GM21367 (cell line): ENCODE measurements around the gene NENF.
"Not testable (repeated sequence)": the region's sequence is repeated elsewhere in the genome, so short reads cannot be mapped to it uniquely, and the experiment has no call there.

Experiments
- ATAC-seq: cut with Tn5 transposase; IDR thresholded peaks from one replicate; pipeline ENCODE4 v1.9.1; 2021; ENCODE audit not compliant: unreplicated experiment

NENF gene

DNA sequence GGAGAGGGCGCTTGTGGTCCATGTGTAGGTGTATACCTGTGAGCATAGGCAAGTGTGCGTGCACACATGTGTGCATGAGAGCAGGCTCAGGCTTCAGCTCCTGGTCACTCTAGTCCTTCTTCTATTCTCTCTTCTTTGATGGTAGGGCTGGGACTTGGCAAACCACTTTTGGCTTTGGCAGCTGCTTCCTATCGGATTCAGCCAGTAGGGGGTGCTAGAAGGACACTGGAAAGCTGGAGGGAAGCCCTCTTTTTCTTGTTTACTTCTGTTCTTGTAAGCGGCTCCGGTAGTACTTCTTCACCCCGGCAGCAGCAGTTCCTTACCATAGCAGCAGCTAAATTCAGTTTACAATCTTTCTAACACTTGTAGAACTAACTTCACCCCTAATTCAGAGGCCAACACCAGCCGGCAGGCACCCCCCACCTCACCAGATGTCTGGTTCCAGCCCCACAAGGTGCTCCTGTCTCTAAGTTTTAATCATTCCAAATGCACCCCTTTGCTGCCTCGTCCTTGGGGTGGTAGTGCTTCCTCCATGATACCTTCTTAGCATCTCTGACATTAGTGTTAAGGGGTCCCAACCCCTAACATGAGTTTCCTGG lies 25.1 kb downstream of the NENF start:
- no peak for ATAC-seq

- no peak for ATAC-seq
These were observed 26.1 kb downstream of the NENF start for GRCh38 chr1:212458817-212459216.

DNA sequence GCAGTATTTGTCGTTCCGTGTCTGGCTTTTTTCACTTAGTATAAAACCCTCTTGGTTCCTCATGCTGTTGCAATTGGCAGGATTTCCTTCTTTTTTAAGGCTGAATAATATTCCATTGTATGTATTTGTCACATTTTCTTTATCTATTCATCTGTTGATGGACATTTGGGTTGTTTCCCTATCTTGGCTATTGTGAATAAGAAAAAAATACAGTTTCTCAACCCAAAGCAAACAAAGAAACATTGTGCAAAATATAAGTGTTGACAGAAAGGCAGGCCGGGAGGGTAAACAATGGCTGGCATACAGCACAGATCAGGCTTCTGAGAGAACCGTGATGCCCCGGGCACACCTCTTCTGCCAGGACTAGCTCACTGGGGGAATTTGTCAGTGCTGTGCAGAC lies 26.9 kb downstream of the NENF start:
- no peak for ATAC-seq

GRCh38 chr1:212460376-212460775 lies 27.7 kb downstream of the NENF start:
- no peak for ATAC-seq

DNA sequence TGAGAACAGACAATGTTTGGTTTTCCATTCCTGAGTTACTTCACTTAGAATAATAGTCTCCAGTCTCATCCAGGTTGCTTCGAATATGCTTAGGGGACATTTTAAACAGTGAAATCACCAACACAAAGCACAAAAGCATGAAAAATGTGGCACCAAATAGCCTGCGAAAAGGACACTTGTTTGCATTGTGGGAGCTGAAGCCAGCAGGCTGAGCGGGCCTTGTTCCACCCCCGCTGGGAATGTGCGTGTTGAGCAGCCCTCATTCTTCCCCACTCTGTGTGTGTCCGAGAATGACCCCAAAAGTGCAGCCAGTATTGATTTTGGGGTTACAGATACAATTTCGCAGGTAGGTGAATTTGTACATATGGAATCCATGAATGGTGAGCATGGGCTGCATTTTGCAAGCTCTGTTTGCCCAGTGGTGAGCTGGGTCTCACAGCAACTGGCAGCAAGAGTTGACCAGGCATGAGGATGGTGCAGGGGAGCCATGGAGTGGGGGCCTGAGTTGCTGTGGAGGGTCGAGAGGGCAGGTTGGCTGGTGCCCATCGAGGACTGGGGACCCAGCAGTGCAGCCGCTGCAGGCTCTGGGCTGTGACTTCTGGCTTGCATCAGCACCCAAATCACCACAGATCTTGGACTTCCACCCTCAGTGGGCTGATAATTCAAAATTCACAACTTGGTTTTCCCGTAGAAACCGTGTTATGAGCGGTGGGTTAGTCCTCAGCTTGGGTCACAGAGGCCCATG lies 29.4 kb downstream of the NENF start:
- no peak for ATAC-seq

DNA sequence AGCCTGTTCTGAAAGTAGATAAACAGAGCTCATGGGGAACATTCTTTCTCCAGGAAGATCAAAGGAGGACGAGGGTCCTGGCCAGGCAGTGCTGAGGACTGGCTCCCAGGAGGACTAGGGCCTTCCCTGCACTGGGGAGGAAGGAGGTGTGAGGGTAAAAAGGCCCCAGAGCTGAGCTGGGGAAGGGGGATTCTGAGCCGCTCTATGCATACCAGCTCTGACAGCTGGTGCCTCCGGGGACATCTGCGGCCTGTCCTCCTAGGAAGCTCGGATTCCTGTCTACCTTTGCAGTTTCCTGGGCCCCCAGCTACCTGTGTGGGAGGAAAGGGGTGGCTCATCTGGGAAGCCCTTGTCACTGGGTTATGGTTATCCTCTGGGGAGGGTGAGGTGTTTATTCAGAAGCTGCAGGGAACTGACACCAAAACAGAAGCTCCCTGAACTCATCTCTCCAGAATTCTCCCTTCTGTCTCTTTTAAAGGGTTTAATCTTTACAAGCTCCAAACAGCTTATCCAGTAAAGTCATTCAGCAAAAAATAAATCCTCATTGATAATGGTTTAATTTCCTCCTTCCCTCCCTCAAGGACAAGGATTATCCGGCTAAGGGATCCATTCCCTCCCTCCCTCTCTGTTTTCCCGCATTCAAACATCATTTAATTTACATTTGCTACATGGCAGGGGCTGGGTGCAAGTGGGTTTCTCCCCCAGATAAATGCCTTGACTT lies 31.0 kb downstream of the NENF start:
- no peak for ATAC-seq

DNA sequence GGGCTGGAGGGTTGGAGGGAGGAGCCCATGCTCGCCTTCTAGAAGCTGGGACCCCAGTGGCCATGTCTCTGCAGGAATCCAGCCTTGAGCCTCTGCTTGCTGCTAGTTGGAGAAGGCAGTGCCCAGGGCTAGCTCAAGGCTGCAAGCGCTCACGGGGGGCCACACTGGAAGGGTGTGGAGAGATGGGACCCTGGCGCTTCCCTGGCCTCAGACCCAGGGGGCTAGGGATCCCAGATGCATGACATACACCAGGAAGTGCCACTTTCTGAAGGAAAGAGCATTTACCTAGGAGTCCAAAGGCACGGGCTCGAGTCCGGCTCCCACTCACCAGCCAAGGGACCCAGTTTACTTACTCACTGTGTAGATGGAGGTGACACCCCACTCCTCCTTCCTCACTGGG lies 32.6 kb downstream of the NENF start:
- ATAC-seq = no peak

GRCh38 chr1:212466437-212466836 lies 33.7 kb downstream of the NENF start:
- no peak for ATAC-seq

- no peak for ATAC-seq
These were observed 34.4 kb downstream of the NENF start for GRCh38 chr1:212466898-212467650.

GRCh38 chr1:212467843-212468482 lies 35.2 kb downstream of the NENF start:
- ATAC-seq = no peak

DNA sequence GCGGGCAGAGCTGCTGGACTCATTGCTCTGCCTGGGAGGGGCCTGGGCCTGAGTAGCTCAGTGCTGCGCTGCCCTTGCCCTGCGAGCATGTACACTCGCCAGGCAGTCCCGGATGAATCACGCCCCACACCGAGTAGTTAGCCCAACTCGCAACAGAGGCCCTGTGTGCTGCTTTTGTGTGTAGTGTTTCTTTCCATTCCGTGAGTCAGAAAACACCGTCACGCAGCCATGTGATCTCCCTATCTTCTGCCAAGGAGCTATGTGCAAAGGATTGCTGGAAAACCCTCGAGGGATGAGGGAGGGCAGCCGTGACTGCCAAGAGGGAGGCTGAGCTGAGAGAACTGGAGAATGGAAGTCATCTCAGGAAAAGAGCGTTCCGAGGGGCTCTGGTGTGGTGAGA lies 37.3 kb downstream of the NENF start:
- no peak for ATAC-seq

DNA sequence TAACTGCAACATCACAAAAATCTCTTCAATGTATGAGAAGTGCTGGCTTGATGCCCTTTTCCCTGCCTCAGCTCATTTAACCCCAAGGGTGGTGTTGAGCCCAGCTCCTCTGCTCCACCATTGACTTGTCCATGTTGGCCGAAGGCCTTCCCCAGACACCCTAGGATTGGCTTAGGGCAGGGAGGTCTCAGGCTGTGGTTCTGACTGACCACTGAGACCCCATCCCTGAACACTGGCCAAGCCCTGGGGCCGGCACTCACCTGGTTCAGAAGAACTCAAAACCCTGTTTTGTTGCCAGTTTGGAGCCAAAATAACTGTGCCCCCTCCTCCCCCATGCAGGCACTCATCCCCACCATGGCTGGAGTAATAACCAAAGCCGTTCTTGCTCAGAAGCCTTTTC lies 38.6 kb downstream of the NENF start:
- no peak for ATAC-seq

GRCh38 chr1:212471891-212472675 lies 39.4 kb downstream of the NENF start:
- ATAC-seq = no peak

- ATAC-seq = no peak
These were observed 41.0 kb downstream of the NENF start for GRCh38 chr1:212473729-212474128.

DNA sequence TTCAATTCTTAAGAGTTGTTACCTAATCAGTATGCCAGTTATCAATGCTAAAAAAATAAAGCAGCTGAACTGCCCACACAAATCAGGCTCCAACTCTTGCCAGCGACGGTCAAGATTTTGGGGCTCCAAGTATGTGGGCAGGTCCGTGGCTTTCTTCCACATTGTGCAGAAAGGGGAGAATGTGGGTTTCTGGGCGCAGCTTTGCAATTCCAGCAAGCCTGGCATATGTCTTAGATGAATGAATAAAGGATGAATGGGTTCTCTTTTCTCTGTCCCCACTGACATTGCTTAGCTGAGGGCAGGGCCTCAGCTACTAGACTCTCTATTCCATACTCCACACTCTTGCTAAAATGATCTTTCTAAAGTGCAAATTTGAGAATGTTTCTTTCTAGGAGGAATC lies 42.4 kb downstream of the NENF start:
- ATAC-seq = no peak

GRCh38 chr1:212475831-212476230 lies 43.1 kb downstream of the NENF start:
- ATAC-seq = not testable (repeated sequence)

- peak; percentile 83 for ATAC-seq
These were observed 44.4 kb downstream of the NENF start for GRCh38 chr1:212477014-212477679.

GRCh38 chr1:212477680-212478466 lies 45.2 kb downstream of the NENF start:
- no peak for ATAC-seq

DNA sequence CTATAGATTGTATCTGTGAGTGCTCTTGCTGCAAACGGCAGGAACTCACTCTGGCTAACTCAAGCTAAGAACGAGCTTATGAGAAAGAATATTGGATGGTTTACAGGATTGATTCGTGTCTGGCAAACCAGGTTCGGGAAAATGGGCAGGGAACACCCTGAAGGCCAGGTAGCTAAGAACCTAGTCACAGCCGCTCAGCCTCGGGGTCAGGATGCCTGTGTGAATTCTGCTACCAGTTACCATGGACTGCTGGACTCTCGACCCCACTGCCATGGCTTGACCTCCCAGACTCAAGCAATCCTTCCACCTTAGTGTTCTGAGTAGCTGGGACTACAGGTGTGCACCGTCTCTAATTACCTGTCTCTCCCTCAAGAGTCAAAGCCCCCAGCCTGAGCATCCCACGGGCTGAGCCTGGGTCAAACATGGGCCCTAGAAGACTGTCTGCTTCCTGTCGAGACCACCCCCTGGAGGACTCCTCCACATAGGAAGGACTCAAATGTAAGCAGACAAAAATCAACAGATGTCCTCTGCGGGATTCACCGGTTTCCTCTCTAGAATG lies 45.8 kb downstream of the NENF start:
- no peak for ATAC-seq
